Type B pancreatic cell (in vitro differentiated cells): Measurements from ENCODE around the gene EIF2A. TPM values are rescaled to one million over a fixed set of nuclear protein-coding genes. Genes with fewer than 3 reads are reported as not detected.

Experiments
- DNase-seq: peaks from one replicate; pipeline ENCODE4 v3.0.0; 2021; ENCODE audit warnings: mixed read lengths; ENCODE audit not compliant: unreplicated experiment; ENCODE audit errors: extremely low spot score
- H3K27ac Mint-ChIP-seq: 2 replicates; pipeline ENCODE4 v1.8.0; 2021; ENCODE audit warnings: mild to moderate bottlenecking, mixed read lengths
- H3K27me3 Mint-ChIP-seq: 2 replicates; pipeline ENCODE4 v1.8.0; 2021; ENCODE audit warnings: mixed read lengths
- H3K36me3 Mint-ChIP-seq: 2 replicates; pipeline ENCODE4 v1.8.0; 2021; ENCODE audit warnings: mixed read lengths
- H3K4me1 Mint-ChIP-seq: one replicate; pipeline ENCODE4 v1.8.0; 2021; ENCODE audit warnings: mixed read lengths; ENCODE audit not compliant: unreplicated experiment
- H3K4me3 Mint-ChIP-seq: 2 replicates; pipeline ENCODE4 v1.8.0; 2021; ENCODE audit warnings: mild to moderate bottlenecking, mixed read lengths
- H3K9me3 Mint-ChIP-seq: 2 replicates; pipeline ENCODE4 v1.8.0; 2021; ENCODE audit warnings: mixed read lengths
- CTCF ChIP-seq: fragments of 200-600 bp; sonication (generic); conservative IDR thresholded peaks from 2 replicates; pipeline ENCODE4 v1.5.0; 2021; ENCODE audit warnings: antibody characterized with exemption, mild to moderate bottlenecking
- total RNA-seq: library from RNA; stranded (reverse); gene quantifications from 2 replicates; pipeline ENCODE4 v1.2.1, GENCODE V29; 2021; ENCODE audit warnings: low replicate concordance

Gene EIF2A
- total RNA-seq, 1 donor from 2014 or later: 58.3 TPM

GRCh38 chr3:150635076-150635475, 88.5 kb downstream of the EIF2A start:
- H3K27me3 Mint-ChIP-seq: no peaks in the 10 kb centered on the region
- no peak for DNase-seq
- no peak overlapping the region for H3K27ac Mint-ChIP-seq
- no peak for TF ChIP-seq CTCF
- H3K36me3 Mint-ChIP-seq: peaks cover 4% of the 10 kb centered on the region
- H3K4me1 Mint-ChIP-seq: no peaks in the 10 kb centered on the region
- no peaks in the 10 kb centered on the region for H3K9me3 Mint-ChIP-seq
- H3K4me3 Mint-ChIP-seq: no peak overlapping the region

- DNase-seq: no peak
- no peak overlapping the region for H3K4me3 Mint-ChIP-seq
- TF ChIP-seq CTCF: no peak
- H3K27ac Mint-ChIP-seq: no peak overlapping the region
- H3K27me3 Mint-ChIP-seq: no peaks in the 10 kb centered on the region
- H3K9me3 Mint-ChIP-seq: no peaks in the 10 kb centered on the region
- peaks cover 2% of the 10 kb centered on the region for H3K36me3 Mint-ChIP-seq
- no peaks in the 10 kb centered on the region for H3K4me1 Mint-ChIP-seq
Observed at GRCh38 chr3:150635526-150635925, 88.9 kb downstream of the EIF2A start.

Other genes with a start within 250 kb of the EIF2A start
- gene TSC22D2, start 138.5 kb upstream of the EIF2A start, total RNA-seq: 64.4 and 106 TPM in 2 replicates
- 96.8 and 162 TPM in 2 replicates for gene SERP1, start 291 bp upstream of the EIF2A start, total RNA-seq
- 73.8 and 92.7 TPM in 2 replicates for gene SELENOT, start 56.5 kb downstream of the EIF2A start, total RNA-seq
- gene ERICH6, start 157.1 kb downstream of the EIF2A start, total RNA-seq: not detected in 2 replicates
- gene SIAH2, start 216.4 kb downstream of the EIF2A start, total RNA-seq: 18.2 and 26.6 TPM in 2 replicates